Measurements from ENCODE around the gene TEKT2.
A peak's percentile ranks its signal among the peaks of the same experiment; 100 is the strongest.

The TEKT2 gene

DNA sequence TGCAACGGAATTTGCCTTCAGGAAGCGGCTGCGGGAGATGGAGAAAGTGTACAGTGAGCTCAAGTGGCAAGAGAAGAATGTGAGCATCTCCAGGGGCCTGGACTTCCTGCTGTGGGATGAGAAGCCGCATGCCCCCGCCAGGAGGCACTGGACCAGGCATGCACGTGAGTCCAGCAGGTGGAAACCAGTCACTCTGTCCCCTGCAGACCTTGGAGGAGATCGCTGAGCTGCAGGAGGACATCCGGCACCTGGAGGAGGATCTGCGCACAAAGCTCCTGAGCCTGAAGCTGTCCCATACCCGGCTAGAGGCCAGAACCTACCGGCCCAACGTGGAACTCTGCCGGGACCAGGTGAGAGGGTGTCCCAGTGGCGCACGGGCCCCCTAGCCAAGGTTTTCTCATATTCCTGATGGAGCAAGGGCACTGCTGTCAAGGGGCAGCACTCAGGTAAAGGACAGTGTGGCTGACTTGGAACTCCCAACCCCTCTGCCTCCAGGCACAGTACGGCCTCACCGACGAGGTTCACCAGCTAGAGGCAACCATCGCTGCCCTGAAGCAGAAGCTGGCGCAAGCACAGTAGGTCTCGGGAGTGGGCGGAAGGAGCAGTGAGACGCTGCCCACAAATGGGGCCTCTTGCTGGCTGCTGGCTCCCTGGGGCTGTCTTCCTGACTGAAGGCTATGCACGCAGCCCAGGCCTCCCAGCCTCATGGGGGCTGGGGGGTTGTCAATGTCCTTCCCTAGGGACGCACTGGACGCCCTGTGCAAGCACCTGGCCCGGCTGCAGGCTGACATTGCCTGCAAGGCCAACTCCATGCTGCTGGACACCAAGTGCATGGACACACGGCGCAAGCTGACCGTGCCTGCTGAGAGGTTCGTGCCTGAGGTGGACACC is 3.6 kb downstream of the TEKT2 start:
- no peak for DNase-seq

DNA sequence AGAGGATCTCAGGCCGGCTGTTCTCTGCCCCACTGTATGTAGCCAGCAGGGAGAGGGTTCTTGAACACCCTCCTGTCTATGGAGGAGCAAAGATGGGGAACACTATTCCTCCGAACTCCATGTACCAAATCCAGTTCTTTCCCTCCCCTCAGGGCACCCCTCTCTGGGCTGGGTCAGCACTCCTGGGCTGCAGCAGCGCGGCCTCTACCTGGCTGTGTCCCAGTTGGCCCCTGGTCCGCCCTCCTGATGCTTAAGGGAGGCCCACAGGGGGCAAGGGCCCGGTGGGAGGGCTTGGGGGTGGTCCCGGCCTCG is 4.3 kb downstream of the TEKT2 start:
- no peak for DNase-seq

DNA sequence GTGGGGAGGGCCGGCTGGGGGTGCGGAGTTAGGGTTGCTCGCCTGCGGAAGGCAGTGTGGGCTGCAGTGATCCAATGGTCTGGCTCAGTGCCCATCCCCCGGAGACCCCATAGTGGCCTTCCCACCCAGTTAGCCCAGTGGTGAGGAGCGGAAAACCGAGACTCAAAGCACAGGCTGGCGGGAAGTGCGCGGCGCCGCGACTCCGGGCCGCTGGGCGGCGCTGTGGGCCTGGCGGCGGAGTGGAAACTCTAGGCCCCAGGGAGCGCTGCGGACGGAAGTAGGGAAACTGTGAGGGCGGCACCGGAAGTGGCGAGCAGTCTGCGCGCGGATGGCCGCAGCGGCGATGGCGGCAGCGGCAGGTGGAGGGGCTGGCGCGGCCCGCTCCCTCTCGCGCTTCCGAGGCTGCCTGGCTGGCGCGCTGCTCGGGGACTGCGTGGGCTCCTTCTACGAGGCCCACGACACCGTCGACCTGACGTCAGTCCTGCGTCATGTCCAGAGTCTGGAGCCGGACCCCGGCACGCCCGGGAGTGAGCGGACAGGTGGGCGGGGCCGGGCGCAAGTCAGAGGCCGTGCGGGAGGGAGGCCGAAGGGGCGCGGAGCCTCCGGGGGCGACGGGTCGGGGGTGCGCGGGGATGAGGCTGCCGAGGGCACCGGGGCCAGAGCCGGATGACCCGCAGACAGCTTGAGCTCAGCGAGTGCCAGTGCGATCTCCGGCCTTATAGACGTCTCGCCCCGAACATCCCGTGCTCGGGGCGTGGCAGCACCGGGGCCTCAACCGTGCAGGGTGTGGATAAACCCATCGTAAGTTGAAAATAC is 4.9 kb downstream of the TEKT2 start, which contains the start of gene ADPRS:
Gene ADPRS, plus strand, starts transcription at position 316 of the 816 bp plus-strand sequence. Its CDS starts 13 bp downstream, at position 329.
- DNase-seq = peak; percentile 87

DNA sequence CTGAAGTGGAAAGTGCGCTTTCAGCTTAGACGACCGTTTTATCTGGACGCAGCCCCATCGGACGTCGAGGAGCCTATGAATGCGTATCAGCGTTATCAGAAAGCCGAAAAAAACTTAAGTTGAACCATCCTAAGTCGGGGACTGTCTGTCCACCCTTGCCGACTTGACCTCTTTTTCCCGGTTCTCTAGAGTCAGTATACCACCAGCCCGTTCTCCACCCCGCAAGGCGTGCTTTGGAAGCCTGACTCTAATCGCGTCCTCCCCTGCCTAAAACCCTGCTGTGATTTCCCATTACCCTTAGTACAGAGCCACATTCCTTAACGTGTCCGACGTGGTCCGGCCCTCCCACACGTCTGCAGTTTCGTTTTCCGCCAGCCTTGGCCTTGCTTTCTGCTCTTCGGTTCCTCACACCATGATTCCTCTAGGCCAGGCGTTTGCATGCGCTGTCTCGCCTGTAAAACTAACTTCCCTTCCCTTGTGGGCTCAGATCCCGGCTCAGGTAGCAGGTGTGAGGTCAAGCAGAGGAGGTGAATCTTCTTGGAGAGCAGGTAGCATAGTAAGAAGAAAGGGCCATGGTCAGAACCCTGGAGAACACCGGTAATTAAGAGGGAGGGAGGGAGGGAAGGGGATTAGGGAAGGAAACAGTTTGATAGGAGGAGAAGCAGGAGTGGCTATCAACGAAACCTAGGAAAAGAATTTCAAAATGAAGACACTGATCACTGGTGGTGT is 5.7 kb downstream of the TEKT2 start:
- DNase-seq = no peak

DNA sequence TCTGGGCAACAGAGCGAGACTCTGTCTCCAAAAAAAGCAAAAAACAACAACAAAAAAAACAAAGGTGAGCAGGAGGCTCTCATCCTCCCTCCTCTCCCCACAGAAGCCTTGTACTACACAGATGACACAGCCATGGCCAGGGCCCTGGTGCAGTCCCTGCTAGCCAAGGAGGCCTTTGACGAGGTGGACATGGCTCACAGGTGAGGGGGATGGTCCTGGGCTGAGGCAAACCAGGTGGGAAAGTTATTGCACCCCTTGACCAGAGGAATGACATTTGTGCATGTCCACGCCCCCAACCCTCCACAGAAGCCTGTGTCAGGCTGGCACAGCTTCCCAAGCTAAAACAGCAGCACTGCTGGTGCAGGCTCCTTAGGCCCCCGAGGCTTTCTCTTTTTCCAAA is 7.2 kb downstream of the TEKT2 start:
- DNase-seq = no peak

DNA sequence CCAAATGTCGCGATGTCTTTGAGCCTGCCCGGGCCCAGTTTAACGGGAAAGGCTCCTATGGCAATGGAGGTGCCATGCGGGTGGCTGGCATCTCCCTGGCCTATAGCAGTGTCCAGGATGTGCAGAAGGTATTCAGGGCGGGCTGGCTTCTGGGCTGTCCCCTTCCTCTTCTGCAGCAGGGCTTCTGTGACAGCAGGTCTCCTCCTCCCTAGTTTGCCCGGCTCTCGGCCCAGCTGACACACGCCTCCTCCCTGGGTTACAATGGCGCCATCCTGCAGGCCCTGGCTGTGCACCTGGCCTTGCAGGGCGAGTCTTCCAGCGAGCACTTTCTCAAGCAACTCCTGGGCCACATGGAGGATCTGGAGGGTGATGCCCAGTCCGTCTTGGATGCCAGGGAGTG is 7.8 kb downstream of the TEKT2 start:
- DNase-seq = no peak

DNA sequence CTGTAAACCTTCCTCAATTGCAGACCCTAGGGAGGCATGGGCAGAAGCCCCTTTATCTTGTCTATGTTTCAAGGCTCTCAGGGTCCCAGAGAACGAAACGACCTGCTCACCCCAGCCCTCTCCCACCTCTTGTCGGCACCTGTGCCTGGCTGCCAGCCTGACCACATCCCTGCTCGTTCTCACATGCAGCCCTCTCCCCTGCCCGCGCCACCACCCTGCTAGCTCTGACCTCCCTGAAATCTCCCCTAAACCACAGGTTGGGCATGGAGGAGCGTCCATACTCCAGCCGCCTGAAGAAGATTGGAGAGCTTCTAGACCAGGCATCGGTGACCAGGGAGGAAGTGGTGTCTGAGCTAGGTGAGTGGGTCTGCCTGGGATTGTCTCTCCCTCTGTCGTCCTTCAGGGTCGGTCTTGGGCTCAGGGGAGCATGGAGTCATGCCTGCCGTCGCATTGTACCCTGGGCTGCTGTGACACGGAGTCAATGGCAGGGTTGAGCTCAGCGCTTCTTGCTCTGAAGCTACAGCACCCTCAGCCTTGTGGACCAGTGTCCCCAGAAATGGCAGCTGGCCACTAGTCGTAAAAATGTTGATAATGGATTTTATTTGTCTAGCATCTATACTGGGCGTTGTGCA is 8.4 kb downstream of the TEKT2 start:
- DNase-seq = no peak

DNA sequence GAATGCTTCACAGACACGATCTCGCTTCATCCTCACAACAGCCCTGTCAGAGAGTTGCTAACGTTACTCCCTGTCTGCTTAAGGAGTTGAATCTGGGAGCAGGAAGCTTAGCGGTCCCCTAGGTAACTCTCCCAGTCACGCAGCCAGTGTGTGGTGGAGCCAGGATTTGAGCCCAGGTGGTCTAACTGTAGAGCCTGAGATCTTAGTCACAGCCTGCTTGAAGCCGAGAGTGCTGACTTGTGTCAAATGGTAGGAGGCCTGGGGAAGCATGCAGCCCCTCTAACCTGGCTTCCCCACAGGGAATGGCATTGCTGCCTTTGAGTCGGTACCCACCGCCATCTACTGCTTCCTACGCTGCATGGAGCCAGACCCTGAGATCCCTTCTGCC is 8.9 kb downstream of the TEKT2 start:
- no peak for DNase-seq

DNA sequence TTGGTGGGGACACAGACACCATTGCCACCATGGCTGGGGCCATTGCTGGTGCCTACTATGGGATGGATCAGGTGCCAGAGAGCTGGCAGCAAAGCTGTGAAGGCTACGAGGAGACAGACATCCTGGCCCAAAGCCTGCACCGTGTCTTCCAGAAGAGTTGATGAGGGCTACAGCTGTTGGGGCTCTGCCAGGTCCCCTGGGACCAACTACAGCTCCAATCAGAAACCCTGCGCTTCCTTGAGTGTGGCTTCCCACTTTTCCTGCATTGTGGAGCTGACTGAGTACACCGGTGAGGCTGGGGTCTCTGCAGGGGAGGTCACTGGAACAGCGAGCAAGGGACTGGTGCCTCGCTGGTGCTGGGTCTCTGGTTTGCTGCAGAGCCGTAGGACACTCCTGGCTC is 9.3 kb downstream of the TEKT2 start:
- no peak for DNase-seq

DNA sequence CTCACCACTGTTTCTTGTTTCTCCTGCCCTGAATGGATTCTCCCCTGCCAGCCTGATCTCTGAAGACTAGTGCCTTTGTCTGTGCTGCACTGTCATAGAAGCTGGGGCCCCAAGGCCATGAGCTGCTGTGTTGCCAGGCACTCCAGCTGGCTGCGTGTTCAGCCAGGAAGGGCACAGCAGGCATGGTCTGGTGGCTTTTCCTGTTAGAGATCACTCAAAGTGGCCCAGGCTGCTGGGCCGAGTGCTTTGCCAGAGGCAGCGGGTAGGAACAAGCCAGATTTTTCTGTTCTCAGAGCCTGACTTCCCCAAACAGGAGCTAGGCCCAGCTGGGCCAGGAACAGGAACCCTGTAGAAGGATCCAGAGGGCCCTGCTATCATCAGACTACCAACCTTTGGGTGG is 10.0 kb downstream of the TEKT2 start:
- no peak for DNase-seq

DNA sequence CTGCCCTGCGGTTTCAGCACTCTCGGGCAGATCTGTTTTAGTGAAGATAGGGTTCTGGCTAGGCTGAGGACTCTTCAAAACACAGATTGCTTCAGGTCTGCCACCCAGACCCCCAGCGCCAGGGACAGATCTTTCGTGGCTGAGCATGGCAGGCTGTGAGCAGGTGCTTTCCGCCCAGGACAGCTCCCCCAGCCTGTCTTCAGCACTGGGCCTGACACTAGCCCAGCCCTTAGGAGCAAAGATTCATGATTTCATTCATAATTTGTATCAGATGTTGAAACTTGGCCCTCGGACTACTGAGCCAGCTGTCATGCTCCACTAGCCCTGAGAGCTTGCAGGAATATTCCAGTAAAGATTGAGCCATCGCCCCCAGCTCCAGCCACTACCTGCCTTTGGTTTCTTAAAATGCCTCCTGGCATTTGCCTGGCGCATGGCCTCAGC is 10.7 kb downstream of the TEKT2 start:
- DNase-seq = no peak

DNA sequence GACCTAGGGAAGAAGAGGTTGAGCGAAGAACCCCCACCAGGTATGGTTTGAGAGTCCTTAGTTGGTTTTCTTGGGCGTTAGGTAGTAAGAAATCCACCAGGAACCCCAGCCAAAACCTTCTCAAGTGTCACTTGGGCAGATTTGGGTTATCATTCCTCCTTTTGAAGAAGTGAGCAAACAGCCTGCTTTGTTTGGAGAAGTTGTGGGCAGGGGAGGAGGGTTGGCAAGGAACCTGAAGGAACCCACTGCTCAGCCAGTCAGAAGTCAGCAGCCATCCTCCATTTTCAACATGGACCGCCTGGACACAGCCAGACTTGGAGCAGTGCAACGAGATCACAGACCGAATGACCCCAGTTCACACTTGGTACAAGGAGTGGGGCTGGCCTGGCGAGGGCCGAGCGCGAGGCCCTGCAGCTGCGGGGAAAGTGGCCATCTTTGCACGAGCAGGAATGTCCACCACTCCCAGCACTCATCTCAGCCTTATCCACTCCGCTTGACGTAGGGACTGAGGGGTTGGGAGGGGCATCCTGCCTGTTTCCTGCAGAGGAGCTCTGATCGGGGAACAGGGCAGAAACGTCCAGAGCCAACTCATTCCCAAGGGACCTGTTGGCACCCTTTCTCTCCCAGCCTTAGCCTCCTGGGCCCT is 12.0 kb downstream of the TEKT2 start:
- DNase-seq = no peak

DNA sequence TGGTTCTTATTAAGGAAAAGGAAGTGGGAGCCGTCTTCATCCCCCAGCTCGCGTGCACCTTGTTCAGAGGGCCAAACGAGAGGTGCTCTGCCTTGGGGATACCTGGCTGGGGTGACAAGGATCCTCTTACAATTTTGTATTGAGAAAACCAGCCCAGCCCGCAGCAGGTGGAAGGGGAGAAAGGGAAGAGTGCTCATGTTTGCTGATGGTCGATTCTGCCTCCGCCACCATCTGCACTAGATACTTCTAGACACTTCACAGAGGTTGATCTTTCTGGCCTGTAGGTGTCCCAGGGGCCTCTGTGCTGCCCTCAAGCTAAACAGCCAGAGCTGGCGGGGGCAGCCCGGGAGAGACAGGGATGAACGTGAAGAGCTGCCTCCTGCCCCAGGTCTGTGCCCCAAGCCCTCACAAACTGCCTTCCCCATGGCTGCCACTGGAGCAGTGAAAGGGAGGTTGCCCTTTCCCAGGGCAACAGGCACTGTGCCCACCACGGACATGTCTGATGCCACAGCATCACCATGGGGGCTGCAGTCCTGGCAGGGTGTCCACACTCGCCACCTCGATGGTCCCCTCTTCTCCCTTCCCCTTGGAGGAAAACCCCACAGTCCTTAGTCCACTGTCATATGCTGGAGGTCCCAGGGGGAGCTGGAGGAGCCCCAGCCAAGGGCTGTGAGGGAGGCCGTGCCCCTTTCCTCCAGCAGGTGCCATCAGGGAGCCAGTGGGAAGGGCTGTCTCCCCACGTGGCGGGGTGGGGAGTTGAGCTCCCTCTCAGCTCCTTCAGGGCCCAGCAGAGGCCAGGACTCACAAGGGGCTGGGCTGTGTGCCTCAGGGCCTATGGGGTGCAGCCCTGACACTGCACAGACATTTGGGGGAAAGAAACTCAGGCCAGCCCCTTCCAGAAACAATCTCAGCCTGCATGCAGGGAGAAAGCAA is 12.9 kb downstream of the TEKT2 start:
- no peak for DNase-seq

DNA sequence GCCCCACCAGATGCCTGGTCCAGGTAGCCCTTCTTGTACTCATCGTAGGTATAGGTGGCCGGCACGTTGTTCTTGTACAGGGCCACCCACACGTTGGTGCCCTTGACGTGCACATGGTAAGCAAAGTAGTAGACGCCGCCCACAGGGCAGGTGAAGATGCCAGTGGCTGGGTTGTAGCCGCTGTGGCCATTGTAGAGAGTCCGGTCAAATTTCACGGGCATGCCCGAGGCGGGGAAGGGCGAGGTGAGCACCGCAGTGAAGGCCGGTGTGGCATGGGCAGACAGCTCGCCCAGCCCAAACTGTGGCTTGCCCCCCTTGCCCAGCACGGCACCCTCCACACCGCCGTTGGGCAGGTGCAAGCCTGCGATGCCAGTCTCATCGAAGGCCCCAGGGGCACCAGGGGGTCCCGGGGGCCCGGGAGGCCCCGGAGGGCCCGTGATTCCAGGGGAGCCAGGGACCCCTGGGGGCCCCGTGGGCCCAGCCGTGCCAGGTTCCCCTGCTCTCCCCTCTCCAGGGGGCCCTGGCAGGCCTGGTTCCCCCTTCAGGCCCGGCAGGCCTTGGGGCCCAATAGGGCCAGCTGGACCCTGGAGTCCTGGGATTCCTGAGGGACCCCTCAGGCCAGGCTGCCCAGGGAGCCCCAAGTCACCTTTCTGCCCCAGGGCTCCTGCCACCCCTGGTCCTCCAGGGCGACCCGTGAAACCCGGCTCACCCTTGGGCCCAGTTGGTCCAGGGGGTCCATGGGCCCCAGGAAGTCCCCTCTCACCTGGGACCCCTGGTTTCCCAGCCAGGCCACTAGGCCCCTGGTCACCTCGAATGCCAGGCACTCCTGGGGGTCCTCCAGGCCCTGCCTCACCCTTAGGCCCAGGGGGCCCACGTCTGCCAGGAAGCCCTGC is 14.0 kb downstream of the TEKT2 start:
- DNase-seq = no peak

DNA sequence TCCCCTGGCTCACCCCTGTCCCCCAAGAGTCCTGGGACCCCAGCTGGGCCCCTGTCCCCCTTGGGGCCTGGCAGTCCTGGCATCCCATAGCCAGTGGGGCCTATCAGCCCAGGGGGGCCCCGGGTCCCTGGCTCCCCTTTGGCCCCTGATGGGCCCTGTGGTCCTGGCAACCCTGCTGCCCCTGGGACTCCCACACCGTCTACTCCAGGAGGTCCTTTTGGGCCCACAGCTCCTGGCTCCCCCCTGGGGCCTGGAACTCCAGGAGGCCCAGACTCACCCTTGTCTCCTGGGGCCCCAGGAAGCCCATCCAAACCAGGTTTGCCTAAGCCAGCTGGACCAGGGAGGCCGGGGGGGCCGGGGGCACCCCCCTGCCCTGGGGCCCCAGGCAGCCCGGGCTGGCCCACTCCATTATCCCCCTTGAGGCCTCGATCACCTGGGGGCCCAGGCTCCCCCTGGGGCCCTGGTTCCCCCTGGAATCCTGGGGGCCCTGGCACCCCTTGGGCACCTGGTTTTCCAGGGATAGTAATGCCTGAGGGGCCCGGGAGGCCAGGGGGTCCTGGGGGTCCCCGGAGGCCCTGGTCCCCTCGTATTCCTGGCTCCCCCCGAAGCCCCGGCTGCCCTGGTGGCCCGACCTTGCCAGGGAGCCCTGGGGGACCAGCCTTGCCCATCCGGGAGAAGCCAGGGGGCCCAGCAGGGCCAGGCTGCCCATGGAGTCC is 14.9 kb downstream of the TEKT2 start:
- no peak for DNase-seq

DNA sequence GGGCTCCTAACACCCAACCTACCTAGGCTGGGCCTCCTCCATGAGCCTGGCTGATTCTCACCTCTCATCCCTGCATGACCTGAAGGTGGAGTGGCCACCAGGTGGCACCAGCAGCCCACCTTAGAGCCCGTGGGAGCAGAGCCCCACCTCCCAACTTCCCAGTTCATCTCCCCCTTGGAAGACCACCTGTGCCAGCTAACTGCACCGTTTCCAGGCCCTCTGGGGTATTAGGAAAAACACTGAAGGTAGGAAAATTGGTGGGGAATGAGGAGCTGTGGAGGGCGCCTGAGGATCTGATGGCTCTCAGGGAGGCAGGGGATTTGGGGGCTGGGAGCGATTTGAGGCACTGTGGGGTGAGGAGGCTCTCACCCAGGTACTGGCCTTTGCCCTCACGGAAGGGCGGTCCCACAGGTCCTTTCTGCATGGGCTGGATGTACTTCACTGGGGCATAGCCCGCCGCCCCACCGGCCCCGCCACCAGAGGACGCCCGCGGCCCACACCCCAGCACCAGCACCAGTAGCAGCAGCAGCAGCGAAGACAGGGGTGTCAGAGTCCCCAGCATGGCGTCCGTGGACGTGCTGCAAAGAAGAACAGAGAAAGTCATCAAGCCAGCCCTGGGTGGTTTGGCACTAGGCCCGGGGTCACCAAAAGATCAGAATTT is 15.9 kb downstream of the TEKT2 start:
- peak; percentile 60 to 75 for DNase-seq

DNA sequence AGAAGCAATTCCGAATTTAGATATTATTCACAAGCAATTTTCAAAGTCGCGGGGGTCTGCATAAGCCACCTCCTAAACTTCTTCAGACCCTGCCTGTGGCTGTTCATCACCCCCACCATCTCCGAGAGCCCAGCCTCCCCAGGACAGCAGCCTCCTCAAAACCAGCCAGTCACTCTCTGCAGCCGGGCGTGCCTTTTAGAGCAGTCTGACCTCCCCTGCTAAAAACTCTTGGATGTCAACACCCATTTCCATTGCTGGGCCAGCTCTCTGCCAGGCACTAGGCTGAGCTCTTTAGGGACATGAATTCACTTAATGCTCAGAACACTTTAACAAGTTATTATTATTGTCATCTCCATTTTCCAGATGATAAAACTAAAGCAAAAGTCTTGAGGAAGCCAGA is 16.5 kb downstream of the TEKT2 start:
- DNase-seq = no peak

DNA sequence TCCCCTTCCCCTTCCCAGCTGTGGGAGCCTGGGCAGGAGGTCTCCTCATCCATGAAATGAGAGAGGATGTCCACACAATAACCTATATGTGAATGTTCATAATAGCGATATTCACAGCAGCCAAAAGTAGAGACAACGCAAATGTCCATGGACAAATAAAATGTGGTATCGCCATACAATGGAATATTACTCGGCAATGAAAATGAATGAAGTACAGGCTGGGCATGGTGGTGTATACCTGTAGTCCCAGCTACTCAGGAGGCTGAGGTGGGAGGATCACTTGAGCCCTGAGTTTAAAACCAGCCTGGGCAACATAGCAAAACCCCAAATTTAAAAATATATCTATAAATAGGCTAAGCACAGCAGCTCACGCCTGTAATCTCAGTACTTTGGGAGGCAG is 17.7 kb downstream of the TEKT2 start:
- no peak for DNase-seq

DNA sequence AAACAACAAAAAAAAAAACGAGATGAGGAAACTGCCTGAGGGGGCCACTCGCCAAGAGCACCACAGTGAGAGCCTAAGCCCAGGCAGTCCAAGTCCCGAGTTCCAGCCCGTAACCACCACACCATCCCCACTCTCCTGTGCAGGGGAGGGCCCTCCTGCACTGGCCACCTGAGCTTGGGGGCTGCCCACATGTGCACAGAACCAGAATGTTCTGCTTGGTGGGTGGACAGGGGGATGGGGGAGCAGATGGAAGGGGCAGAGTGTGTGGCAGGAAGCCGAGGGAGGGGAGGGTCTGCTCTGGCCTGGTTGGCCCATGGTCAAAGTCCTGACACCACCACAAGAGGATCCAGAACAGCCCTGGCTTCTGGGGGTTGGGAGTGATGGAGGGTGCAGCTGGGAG is 22.4 kb downstream of the TEKT2 start:
- no peak for DNase-seq
